ENCODE measurements around the gene SAMD8.
"Not testable (repeated sequence)": the region's sequence is repeated elsewhere in the genome, so short reads cannot be mapped to it uniquely, and the experiment has no call there.

The SAMD8 gene

GRCh38 chr10:75180592-75180991 is 69.1 kb downstream of the SAMD8 start:
- Histone ChIP-seq H3K4me3 (ENCODE audit: low read length in 2 of 2) (no peak overlapping the region), H3K9me3 (ENCODE audit: control insufficient read depth in 2 of 2, low read length in 2 of 2) (no peaks in the 10 kb centered on the region), H3K4me1 (ENCODE audit: control insufficient read depth, insufficient read depth, low read length) (no peaks in the 10 kb centered on the region), H3K27me3 (ENCODE audit: control insufficient read depth in 1 of 2, insufficient read depth in 2 of 2, low read length in 2 of 2) (no peaks in the 10 kb centered on the region), H3K36me3 (ENCODE audit: control insufficient read depth in 2 of 2, insufficient read depth in 2 of 2, low read length in 2 of 2) (peaks cover 3% of the 10 kb centered on the region in 2 donors), H3K9ac (ENCODE audit: low read length in 2 of 2) (no peak overlapping the region), H3K27ac (ENCODE audit: low read length) (no peak overlapping the region)

GRCh38 chr10:75181073-75181472 is 69.6 kb downstream of the SAMD8 start:
- Histone ChIP-seq H3K9ac (ENCODE audit: low read length in 2 of 2) (no peak overlapping the region), H3K9me3 (ENCODE audit: control insufficient read depth in 2 of 2, low read length in 2 of 2) (no peaks in the 10 kb centered on the region), H3K27ac (ENCODE audit: low read length) (no peak overlapping the region)

GRCh38 chr10:75186310-75186709 is 74.9 kb downstream of the SAMD8 start:
- Histone ChIP-seq H3K27ac (ENCODE audit: low read length) (no peak overlapping the region), H3K27me3 (ENCODE audit: control insufficient read depth in 1 of 2, insufficient read depth in 2 of 2, low read length in 2 of 2) (no peaks in the 10 kb centered on the region), H3K9me3 (ENCODE audit: control insufficient read depth in 2 of 2, low read length in 2 of 2) (no peaks in the 10 kb centered on the region), H3K4me3 (ENCODE audit: low read length in 2 of 2) (no peak overlapping the region), H3K36me3 (ENCODE audit: control insufficient read depth in 2 of 2, insufficient read depth in 2 of 2, low read length in 2 of 2) (peaks cover 0 to 2% of the 10 kb centered on the region in 2 donors), H3K9ac (ENCODE audit: low read length in 2 of 2) (no peak overlapping the region), H3K4me1 (ENCODE audit: control insufficient read depth, insufficient read depth, low read length) (peaks cover 2% of the 10 kb centered on the region)

More at GRCh38 chr10:75181073-75181472, 69.6 kb downstream of the SAMD8 start:
- H3K36me3 ChIP-seq (ENCODE audit: control insufficient read depth in 2 of 2, insufficient read depth in 2 of 2, low read length in 2 of 2), result peaks cover 3% of the 10 kb centered on the region in 2 donors
- no peaks in the 10 kb centered on the region for H3K27me3 ChIP-seq (ENCODE audit: control insufficient read depth in 1 of 2, insufficient read depth in 2 of 2, low read length in 2 of 2)
- H3K4me3 ChIP-seq (ENCODE audit: low read length in 2 of 2), result no peak overlapping the region
- no peaks in the 10 kb centered on the region for H3K4me1 ChIP-seq (ENCODE audit: control insufficient read depth, insufficient read depth, low read length)

DNA sequence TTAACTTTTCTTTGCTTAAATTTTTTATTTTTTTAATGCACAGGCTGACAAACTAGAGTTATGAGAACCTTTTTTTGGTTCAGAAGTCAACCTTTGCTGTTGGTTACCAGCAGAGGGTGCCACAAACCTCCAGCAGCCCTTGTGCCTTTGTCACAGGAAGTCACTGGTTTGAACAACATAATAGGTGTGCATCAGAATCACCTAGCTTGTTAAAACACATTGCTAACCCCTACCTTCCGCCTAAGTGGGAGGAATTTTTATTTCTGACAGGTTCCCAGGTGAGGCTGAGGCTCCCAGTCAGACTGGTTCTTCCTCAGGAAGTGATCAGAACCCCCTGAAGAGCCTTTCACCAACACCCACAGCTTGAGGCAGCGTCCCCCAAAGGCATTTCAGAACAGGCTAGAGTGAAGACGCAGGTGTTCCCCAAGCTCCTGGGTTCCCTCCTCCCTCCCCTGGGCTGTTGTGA is 76.5 kb downstream of the SAMD8 start:
- Histone ChIP-seq H3K9ac (ENCODE audit: low read length in 2 of 2) (no peak overlapping the region), H3K4me3 (ENCODE audit: low read length in 2 of 2) (no peak overlapping the region), H3K27ac (ENCODE audit: low read length) (no peak overlapping the region), H3K9me3 (ENCODE audit: control insufficient read depth in 2 of 2, low read length in 2 of 2) (no peaks in the 10 kb centered on the region), H3K27me3 (ENCODE audit: control insufficient read depth in 1 of 2, insufficient read depth in 2 of 2, low read length in 2 of 2) (no peaks in the 10 kb centered on the region), H3K36me3 (ENCODE audit: control insufficient read depth in 2 of 2, insufficient read depth in 2 of 2, low read length in 2 of 2) (peaks cover 0 to 2% of the 10 kb centered on the region in 2 donors), H3K4me1 (ENCODE audit: control insufficient read depth, insufficient read depth, low read length) (peaks cover 8% of the 10 kb centered on the region)

- not testable (repeated sequence) for H3K27ac ChIP-seq (ENCODE audit: low read length); H3K27me3 ChIP-seq (ENCODE audit: control insufficient read depth in 1 of 2, insufficient read depth in 2 of 2, low read length in 2 of 2); H3K4me3 ChIP-seq (ENCODE audit: low read length in 2 of 2); H3K9ac ChIP-seq (ENCODE audit: low read length in 2 of 2); H3K36me3 ChIP-seq (ENCODE audit: control insufficient read depth in 2 of 2, insufficient read depth in 2 of 2, low read length in 2 of 2); H3K9me3 ChIP-seq (ENCODE audit: control insufficient read depth in 2 of 2, low read length in 2 of 2); H3K4me1 ChIP-seq (ENCODE audit: control insufficient read depth, insufficient read depth, low read length)
Measured at GRCh38 chr10:75188522-75188921, 77.1 kb downstream of the SAMD8 start.

DNA sequence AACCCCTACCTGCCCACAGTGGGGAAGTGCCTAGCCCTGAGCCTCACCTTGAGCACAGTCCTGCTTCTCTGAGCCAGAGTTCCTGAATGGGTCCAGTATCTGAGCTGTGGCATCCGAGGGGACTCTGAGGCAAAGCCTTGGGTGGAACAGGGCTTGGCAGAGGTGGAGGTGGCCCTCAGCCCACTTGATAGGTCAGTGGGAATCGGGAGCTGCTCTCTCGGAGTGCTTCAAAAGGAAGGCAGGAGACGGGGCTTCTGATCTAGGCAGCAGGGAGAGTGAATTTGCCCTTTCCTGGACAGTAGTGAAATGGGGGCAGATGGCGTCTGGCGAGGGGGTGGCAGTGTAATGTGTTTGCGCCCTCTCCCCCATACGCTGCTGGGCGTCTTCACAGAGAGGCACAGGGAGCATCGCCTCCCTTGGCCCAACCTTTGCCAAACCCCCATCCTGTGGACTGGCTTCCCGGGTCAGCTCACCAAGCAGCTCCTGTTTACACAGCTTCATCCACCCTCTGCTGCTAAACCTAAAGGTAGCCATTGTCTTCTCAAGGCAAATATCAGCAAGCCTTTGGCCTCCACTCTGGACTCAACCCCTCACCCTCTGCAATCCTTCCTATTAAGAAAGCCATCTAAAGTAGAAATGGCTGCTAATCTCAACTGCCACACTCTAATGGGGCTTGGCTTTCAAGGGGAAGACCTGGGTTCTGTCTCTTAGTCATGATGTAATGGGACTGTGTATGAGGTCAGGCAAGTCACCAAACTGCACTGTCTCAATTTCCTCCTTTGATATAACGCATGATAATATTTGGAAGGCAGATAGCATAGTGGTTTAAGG is 78.0 kb downstream of the SAMD8 start:
- H3K36me3 ChIP-seq (ENCODE audit: control insufficient read depth in 2 of 2, insufficient read depth in 2 of 2, low read length in 2 of 2), result peaks cover 0 to 2% of the 10 kb centered on the region in 2 donors
- no peaks in the 10 kb centered on the region for H3K27me3 ChIP-seq (ENCODE audit: control insufficient read depth in 1 of 2, insufficient read depth in 2 of 2, low read length in 2 of 2)
- no peak overlapping the region for H3K4me3 ChIP-seq (ENCODE audit: low read length in 2 of 2)
- H3K9ac ChIP-seq (ENCODE audit: low read length in 2 of 2), result no peak overlapping the region
- H3K27ac ChIP-seq (ENCODE audit: low read length), result no peak overlapping the region
- H3K4me1 ChIP-seq (ENCODE audit: control insufficient read depth, insufficient read depth, low read length), result peaks cover 8% of the 10 kb centered on the region
- no peaks in the 10 kb centered on the region for H3K9me3 ChIP-seq (ENCODE audit: control insufficient read depth in 2 of 2, low read length in 2 of 2)

- H3K4me1 ChIP-seq (ENCODE audit: control insufficient read depth, insufficient read depth, low read length), result peaks cover 8% of the 10 kb centered on the region
- H3K9me3 ChIP-seq (ENCODE audit: control insufficient read depth in 2 of 2, low read length in 2 of 2), result no peaks in the 10 kb centered on the region
- H3K27ac ChIP-seq (ENCODE audit: low read length), result no peak overlapping the region
- H3K9ac ChIP-seq (ENCODE audit: low read length in 2 of 2), result no peak overlapping the region
- peak overlapping the region in 1 of 2 donors; percentile 22 for H3K4me3 ChIP-seq (ENCODE audit: low read length in 2 of 2)
- H3K27me3 ChIP-seq (ENCODE audit: control insufficient read depth in 1 of 2, insufficient read depth in 2 of 2, low read length in 2 of 2), result no peaks in the 10 kb centered on the region
- H3K36me3 ChIP-seq (ENCODE audit: control insufficient read depth in 2 of 2, insufficient read depth in 2 of 2, low read length in 2 of 2), result peaks cover 0 to 2% of the 10 kb centered on the region in 2 donors
Measured at GRCh38 chr10:75191821-75192568, 80.5 kb downstream of the SAMD8 start.

DNA sequence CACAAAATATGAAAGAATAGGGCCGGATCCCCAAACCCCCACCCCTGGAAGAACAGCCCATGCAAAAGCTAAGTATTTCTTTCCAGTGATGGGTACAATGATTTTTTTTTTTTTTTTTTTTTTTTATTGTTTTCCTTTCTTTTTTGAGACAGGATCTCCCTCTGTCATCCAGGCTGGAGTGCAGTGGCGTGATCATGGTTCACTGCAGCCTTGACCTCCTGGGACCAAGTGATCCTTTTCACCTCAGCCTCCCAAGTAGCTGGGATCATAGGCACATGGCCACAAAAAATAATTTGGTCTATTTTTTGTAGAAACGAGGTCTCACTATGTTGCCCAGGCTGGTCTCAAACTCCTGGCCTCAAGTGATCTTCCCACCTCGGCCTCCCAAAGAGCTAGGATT is 83.2 kb downstream of the SAMD8 start:
- H3K4me1 ChIP-seq (ENCODE audit: control insufficient read depth, insufficient read depth, low read length); H3K9ac ChIP-seq (ENCODE audit: low read length in 2 of 2); H3K9me3 ChIP-seq (ENCODE audit: control insufficient read depth in 2 of 2, low read length in 2 of 2); H3K36me3 ChIP-seq (ENCODE audit: control insufficient read depth in 2 of 2, insufficient read depth in 2 of 2, low read length in 2 of 2); H3K4me3 ChIP-seq (ENCODE audit: low read length in 2 of 2); H3K27me3 ChIP-seq (ENCODE audit: control insufficient read depth in 1 of 2, insufficient read depth in 2 of 2, low read length in 2 of 2); H3K27ac ChIP-seq (ENCODE audit: low read length): not testable (repeated sequence)

GRCh38 chr10:75195035-75195763 is 83.7 kb downstream of the SAMD8 start:
- Histone ChIP-seq H3K27me3 (ENCODE audit: control insufficient read depth in 1 of 2, insufficient read depth in 2 of 2, low read length in 2 of 2) (no peaks in the 10 kb centered on the region), H3K36me3 (ENCODE audit: control insufficient read depth in 2 of 2, insufficient read depth in 2 of 2, low read length in 2 of 2) (no peaks in the 10 kb centered on the region), H3K9me3 (ENCODE audit: control insufficient read depth in 2 of 2, low read length in 2 of 2) (no peaks in the 10 kb centered on the region), H3K4me3 (ENCODE audit: low read length in 2 of 2) (no peak overlapping the region), H3K9ac (ENCODE audit: low read length in 2 of 2) (no peak overlapping the region), H3K27ac (ENCODE audit: low read length) (no peak overlapping the region), H3K4me1 (ENCODE audit: control insufficient read depth, insufficient read depth, low read length) (peaks cover 6% of the 10 kb centered on the region)

GRCh38 chr10:75197066-75197465 is 85.6 kb downstream of the SAMD8 start:
- Histone ChIP-seq H3K36me3 (ENCODE audit: control insufficient read depth in 2 of 2, insufficient read depth in 2 of 2, low read length in 2 of 2) (no peaks in the 10 kb centered on the region), H3K27ac (ENCODE audit: low read length) (no peak overlapping the region), H3K4me1 (ENCODE audit: control insufficient read depth, insufficient read depth, low read length) (peaks cover 4% of the 10 kb centered on the region), H3K4me3 (ENCODE audit: low read length in 2 of 2) (no peak overlapping the region), H3K27me3 (ENCODE audit: control insufficient read depth in 1 of 2, insufficient read depth in 2 of 2, low read length in 2 of 2) (no peaks in the 10 kb centered on the region), H3K9me3 (ENCODE audit: control insufficient read depth in 2 of 2, low read length in 2 of 2) (no peaks in the 10 kb centered on the region), H3K9ac (ENCODE audit: low read length in 2 of 2) (no peak overlapping the region)
